Omental fat pad (tissue), 4 donors: ENCODE data around the gene RBFOX1. TPM values are rescaled to one million over a fixed set of nuclear protein-coding genes. Genes with fewer than 3 reads are reported as not detected.

Source experiments
- ATAC-seq: fragments of 150-250 bp; one replicate; pipeline ENCODE4 v1.9.1; 2016; ENCODE audit warnings: mild to moderate bottlenecking, moderate library complexity; ENCODE audit not compliant: low FRiP score
- DNase-seq: peaks from one replicate; pipeline ENCODE4 v3.0.0-alpha.2; 2019; ENCODE audit warnings: low spot score
- total RNA-seq, 4 donors: library from RNA; depleted of rRNA; stranded (reverse); fragments of >200 nt; gene quantifications; one replicate each; pipeline ENCODE4 v1.1.0, GENCODE V29; 2016
- TF ChIP-seq, protein P1 (sequence below), 3 donors: fragments of 450-650 bp; IDR thresholded peaks; one replicate each; pipeline ENCODE4 v1.5.1; 2016 to 2017; ENCODE audit warnings: antibody characterized with exemption in 3 of 3, mild to moderate bottlenecking in 3 of 3, moderate library complexity in 2 of 3

The RBFOX1 gene
- total RNA-seq, 4 donors from 2014 or later, result 0.24 to 2.9 (median 1.1) TPM; not detected in 1

DNA sequence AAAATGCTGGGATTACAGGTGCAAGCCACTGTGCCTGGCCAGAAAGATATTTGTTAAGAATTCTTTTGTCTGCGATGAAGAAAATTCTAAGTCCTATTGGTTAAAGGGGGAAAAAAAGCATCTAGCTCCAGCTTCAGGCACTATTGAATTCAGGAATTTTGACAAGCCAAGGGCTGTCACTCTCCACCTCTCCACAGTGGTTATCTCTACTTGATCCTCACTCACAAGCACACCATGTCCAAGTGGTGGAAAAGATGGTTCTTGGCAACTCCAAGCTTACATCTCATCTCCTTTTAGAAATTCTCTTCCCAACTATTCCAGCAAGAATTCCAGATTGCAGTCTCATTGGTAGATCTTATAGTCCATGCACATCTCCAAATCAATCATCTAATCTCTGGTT, 7.1 kb downstream of the RBFOX1 start:
- TF ChIP-seq, protein P1, sequence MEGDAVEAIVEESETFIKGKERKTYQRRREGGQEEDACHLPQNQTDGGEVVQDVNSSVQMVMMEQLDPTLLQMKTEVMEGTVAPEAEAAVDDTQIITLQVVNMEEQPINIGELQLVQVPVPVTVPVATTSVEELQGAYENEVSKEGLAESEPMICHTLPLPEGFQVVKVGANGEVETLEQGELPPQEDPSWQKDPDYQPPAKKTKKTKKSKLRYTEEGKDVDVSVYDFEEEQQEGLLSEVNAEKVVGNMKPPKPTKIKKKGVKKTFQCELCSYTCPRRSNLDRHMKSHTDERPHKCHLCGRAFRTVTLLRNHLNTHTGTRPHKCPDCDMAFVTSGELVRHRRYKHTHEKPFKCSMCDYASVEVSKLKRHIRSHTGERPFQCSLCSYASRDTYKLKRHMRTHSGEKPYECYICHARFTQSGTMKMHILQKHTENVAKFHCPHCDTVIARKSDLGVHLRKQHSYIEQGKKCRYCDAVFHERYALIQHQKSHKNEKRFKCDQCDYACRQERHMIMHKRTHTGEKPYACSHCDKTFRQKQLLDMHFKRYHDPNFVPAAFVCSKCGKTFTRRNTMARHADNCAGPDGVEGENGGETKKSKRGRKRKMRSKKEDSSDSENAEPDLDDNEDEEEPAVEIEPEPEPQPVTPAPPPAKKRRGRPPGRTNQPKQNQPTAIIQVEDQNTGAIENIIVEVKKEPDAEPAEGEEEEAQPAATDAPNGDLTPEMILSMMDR (IDR thresholded peaks at IDR 0.05), result no peak
- DNase-seq (no peak), ATAC-seq (no peak)

DNA sequence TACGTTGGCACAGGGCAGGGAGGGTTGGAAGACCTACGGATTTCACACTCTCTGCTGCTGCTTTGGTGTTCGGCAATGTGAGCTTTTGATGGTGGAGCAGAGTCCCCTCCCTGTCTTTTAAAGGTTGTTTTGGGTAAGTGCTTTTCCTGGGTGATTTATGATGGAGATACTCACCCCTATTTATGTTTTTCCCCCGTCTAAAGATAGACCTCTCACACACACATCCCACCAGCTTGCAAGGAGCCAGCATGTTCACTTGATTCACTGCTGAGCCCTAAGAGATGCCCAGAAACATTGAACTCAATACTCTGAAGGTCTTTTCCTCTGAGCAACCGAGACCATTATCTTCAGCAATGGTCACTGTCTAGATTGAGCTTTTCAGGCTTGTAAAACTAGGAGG, 8.3 kb downstream of the RBFOX1 start:
- TF ChIP-seq, protein P1 (IDR thresholded peaks at IDR 0.05), result no peak
- ATAC-seq (no peak), DNase-seq (no peak)

DNA sequence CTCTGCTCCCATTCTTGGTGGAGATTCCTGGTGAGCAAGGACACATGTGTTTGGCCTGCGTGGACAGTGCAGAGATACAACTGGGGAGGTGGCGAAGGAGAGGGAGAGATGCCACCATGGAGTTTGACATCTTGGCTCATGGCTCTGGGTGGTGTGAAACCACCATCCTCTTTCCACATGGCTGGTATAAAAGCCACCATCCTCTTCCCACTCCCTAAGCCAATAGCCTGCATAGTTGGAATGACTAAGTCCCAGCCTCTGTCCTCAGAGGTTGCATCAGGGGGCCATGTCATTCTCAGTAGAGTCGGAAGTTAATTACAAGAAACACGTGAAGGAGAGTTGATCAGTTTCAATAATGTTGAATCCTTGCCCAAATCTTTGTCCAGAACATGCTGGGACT, 10.0 kb downstream of the RBFOX1 start:
- TF ChIP-seq, protein P1 (IDR thresholded peaks at IDR 0.05), result no peak
- no peak for DNase-seq
- no peak for ATAC-seq

DNA sequence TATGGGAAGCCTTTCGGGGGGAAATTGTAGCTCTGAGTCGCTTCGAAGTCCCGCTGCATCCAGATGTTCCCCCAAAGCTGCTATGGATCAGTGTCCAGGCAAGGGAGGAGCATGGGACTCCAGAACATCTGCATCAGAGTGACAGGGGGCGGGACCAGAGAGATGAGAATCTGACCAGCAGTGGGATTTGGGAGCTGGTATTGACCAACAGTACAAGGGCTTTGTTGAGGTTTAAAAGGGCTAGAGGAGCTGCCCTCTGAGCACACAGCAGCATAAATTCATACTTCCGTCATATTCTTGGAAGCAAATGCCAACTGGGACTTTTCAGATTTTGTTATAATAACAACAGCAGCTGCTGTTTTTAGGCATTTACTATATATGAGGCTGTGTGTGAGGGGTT, 10.6 kb downstream of the RBFOX1 start:
- no peak for DNase-seq
- ATAC-seq, result no peak
- TF ChIP-seq, protein P1 (IDR thresholded peaks at IDR 0.05), result no peak

- DNase-seq (no peak), ATAC-seq (no peak)
- TF ChIP-seq, protein P1 (IDR thresholded peaks at IDR 0.05), result no peak
These were observed 12.5 kb downstream of the RBFOX1 start for GRCh38 chr16:7344830-7345780.

DNA sequence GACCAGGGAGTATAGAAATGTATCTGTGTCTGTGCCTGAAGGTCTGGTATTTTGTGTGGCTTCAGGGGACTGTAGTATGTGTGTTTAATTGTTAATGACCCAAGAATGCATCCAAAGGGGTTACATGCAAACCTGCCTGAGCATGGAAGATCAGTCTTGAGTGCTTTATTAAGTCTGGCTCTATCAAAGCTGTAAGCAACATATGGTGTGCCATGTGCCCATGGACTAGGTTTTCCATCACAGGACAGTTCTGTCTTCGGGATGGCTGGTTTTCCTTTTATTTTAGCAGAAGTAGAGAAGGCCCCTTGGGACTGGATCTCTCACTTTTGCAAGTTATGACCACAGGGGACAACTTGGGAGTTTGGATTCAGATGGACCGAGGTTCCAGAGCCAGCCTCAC, 18.2 kb downstream of the RBFOX1 start:
- DNase-seq, result no peak
- TF ChIP-seq, protein P1 (IDR thresholded peaks at IDR 0.05), result no peak
- no peak for ATAC-seq
